GM03348 (cell line): ENCODE measurements around the gene NRAP.
A peak's percentile ranks its signal among the peaks of the same experiment; 100 is the strongest.

Source experiments
- DNase-seq: peaks from one replicate; pipeline ENCODE4 v3.0.0; 2012; ENCODE audit warnings: low spot score

NRAP gene

GRCh38 chr10:113560071-113560470 lies 103.8 kb downstream of the NRAP start:
- DNase-seq, result no peak

GRCh38 chr10:113557903-113558321 lies 105.9 kb downstream of the NRAP start:
- DNase-seq, result no peak

GRCh38 chr10:113557424-113557862 lies 106.4 kb downstream of the NRAP start:
- no peak for DNase-seq

GRCh38 chr10:113555751-113556150 lies 108.1 kb downstream of the NRAP start:
- no peak for DNase-seq

- no peak for DNase-seq
Observed at GRCh38 chr10:113555245-113555644, 108.6 kb downstream of the NRAP start.

- DNase-seq, result no peak
Observed at GRCh38 chr10:113554214-113554613, 109.6 kb downstream of the NRAP start.

GRCh38 chr10:113553149-113553548 lies 110.7 kb downstream of the NRAP start:
- no peak for DNase-seq

- DNase-seq, result no peak
Observed at GRCh38 chr10:113552701-113553100, 111.1 kb downstream of the NRAP start, which contains the start of gene HABP2. TSS of gene HABP2 (plus strand) at chr10:113553053. CDS start at chr10:113553122, 69 bp downstream.

- no peak for DNase-seq
Observed at GRCh38 chr10:113552014-113552413, 111.8 kb downstream of the NRAP start.

GRCh38 chr10:113550365-113550764 lies 113.5 kb downstream of the NRAP start:
- DNase-seq, result no peak

GRCh38 chr10:113549856-113550255 lies 114.0 kb downstream of the NRAP start:
- DNase-seq, result no peak

- no peak for DNase-seq
Observed at GRCh38 chr10:113547426-113547825, 116.4 kb downstream of the NRAP start.

- no peak for DNase-seq
Observed at GRCh38 chr10:113544392-113544791, 119.4 kb downstream of the NRAP start.

- no peak for DNase-seq
Observed at GRCh38 chr10:113543107-113543955, 120.5 kb downstream of the NRAP start.

- DNase-seq, result no peak
Observed at GRCh38 chr10:113541549-113541927, 122.3 kb downstream of the NRAP start.

- DNase-seq, result peak; percentile 34
Observed at GRCh38 chr10:113540845-113541548, 122.8 kb downstream of the NRAP start.

- DNase-seq, result peak; percentile 90
Observed at GRCh38 chr10:113539789-113540188, 124.1 kb downstream of the NRAP start.
